ENCODE measurements around the gene RYR3. TPM values are rescaled to one million over a fixed set of nuclear protein-coding genes. Genes with fewer than 3 reads are reported as not detected.

Gene RYR3
- polyA plus RNA-seq, 3 donors = 0.02 to 4.4 (median 0.80) TPM

DNA sequence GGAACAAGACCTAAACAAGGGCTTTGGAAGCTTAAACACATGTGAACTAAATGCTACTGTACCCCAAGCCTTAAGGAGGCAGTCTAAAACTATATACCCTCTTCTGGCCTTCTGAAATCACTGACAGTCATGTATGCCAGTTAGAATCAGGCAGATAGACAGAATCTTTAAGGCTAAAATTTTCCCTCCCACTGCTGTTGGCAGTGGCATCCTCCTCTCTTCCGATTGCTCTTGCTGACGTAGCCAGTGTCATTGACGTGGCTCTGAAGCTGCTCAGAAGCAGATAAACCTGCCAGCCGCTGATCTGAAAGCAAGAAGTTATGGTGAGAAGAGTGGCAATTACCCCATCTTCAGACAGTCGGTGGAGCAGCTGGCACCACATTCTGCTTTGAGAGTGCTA is 3.3 kb downstream of the RYR3 start:
- H3K27ac ChIP-seq (ENCODE audit: low read depth, low read length) = no peak overlapping the region
- WGBS, 3 donors = 63 to 81% (median 76%) methylated on average over 5 of the region's 5 CpGs

DNA sequence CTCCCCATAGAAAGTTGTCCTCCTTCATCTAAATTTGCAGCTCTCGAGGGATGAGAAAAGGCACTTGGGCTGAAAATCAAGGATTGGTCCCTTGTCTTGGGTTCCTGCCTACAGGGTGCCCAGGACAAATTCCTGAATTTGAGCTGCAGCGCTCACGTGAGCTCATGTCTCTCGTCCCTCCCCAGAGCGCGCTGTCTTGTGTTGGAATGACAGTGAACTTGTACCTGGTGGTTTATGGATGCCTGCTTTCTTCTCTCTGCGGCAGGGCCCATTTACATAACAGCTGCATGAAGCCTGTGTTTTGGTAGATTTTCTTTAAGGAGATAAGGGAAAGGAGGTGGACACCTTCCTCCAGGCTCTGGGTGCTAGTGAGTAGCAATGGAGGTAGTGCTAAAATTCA is 4.3 kb downstream of the RYR3 start:
- 80 to 82% (median 81%) methylated on average over 7 of the region's 7 CpGs for WGBS, 3 donors
- no peak overlapping the region for H3K27ac ChIP-seq (ENCODE audit: low read depth, low read length)

GRCh38 chr15:33317896-33318295 is 7.1 kb downstream of the RYR3 start:
- H3K27ac ChIP-seq (ENCODE audit: low read depth, low read length) = no peak overlapping the region

DNA sequence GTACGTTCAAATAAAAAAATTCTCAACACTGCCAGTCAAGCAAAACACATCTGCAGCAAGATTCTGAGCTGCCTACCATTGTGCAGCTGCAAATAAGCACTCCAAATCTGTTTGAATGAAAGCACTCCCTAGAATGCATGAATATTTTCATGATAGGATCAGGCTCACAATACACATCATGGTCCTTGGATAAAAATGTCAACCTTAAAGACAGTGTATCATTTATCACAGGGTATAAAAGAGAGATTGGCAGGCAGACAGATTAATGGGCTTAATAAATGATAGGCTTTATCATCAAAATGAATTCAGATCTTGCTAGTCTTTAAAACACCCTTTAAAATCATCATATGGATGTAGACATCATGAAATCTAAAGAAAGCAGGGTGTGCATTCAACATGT is 9.2 kb downstream of the RYR3 start:
- 39 to 78% (median 67%) methylated on average over 1 of the region's 1 CpG for WGBS, 3 donors
- no peak overlapping the region for H3K27ac ChIP-seq (ENCODE audit: low read depth, low read length)

DNA sequence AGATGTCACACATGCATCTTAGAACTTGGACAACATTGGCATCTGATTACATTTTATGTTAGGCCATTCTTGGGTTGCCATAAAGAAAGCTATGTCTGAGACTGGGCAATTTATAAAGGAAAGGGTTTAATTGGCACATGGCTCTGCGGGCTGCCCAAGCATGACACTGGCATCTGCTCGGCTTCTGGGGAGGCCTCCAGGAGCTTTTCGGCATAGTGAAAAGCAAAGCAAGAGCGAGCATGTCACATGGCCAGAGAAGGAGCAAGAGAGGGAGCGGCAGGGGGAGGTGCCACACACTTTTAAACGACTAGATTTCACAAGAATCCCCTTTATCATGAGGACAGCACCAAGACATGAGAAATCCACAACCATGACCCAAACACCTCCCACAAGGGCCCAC is 11.3 kb downstream of the RYR3 start:
- 73 to 85% (median 77%) methylated on average over 6 of the region's 6 CpGs for WGBS, 3 donors
- H3K27ac ChIP-seq (ENCODE audit: low read depth, low read length) = no peak overlapping the region

DNA sequence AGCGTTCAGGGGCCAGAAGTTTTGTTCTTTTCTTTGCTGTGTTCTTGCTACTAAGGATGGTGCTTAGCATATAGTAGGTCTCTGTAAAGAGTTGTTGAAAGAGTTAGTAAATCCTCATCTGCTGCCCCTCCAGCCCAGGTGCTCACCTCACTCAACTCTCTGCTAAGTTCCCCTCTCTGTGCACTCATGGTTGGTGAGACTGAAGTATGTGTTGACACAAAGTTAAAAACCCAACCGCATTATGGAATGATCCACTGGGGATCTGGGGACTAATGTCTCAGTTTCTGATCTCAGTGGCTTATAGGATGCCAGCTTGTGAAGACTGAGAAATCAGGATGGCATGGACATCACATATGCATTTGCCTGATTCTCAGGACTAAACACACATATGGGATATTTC is 13.8 kb downstream of the RYR3 start:
- H3K27ac ChIP-seq (ENCODE audit: low read depth, low read length) = no peak overlapping the region
- 83 to 91% (median 88%) methylated on average over 2 of the region's 2 CpGs for WGBS, 3 donors

- no peak overlapping the region for H3K27ac ChIP-seq (ENCODE audit: low read depth, low read length)
- WGBS, 3 donors = 87 to 88% (median 88%) methylated on average over 2 of the region's 2 CpGs
Observed at GRCh38 chr15:33326908-33327307, 16.1 kb downstream of the RYR3 start.

- H3K27ac ChIP-seq (ENCODE audit: low read depth, low read length) = no peak overlapping the region
- WGBS, 3 donors = 44 to 61% (median 57%) methylated on average over 3 of the region's 3 CpGs
Observed at GRCh38 chr15:33328106-33328505, 17.3 kb downstream of the RYR3 start.

DNA sequence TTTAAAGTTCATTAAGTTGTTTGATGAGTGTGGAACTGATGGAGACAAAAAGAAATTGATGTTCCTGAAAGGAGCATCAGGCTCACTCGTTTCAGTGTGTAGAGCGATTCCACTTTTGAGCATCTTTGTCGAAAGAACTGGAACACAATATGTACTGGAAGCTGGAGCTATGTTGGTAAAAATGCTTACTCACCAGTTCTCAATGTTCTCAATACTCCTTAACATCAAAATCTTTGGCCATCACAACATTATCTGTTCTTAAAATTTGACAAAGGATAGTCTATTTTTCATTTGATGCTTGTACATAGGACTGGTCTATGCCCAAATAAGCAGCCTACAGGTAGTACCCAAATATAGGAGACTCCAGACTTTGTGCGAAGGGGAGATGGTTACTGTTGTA is 18.7 kb downstream of the RYR3 start:
- no peak overlapping the region for H3K27ac ChIP-seq (ENCODE audit: low read depth, low read length)
- WGBS, 3 donors = 80 to 91% (median 84%) methylated on average over 4 of the region's 4 CpGs

DNA sequence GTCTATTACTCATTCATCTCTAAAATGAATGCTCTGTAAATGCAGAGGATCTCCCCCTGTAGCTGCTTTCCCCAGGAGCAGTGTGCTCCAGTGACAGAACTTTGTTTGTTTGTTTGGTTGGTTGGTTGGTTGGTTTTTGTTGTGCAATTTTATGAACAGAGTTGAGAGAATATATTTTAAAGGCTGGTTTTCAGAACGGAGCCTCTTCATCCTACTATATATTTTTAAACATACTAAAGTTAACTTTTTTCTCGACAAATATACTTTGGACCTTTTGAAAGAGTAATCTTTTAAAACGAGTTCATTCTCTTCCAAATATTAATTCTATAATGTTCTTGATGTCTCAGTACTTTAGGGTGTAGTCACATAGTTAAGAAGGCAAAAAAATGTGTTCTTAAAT is 20.2 kb downstream of the RYR3 start:
- 57 to 73% (median 73%) methylated on average over 3 of the region's 3 CpGs for WGBS, 3 donors
- H3K27ac ChIP-seq (ENCODE audit: low read depth, low read length) = no peak overlapping the region

DNA sequence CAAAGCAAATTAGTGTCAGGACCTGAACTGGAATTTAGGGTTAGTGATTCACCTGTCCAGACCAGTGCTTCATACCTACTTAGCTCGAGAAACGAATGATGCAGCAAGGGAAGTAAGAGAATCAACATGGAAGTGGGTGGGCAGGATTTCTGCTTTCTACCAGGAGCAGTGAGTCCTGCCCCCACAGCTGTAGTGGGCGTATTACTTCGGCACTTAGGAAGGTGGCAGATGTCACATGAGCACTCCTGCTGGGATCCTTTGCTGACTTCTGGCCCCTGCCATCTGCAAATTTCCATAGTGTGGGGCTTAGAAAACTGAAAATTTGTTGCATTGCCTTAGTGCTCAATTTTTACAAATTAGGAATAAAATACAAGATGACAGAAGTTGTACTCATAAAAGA is 31.2 kb downstream of the RYR3 start:
- 47 to 58% (median 55%) methylated on average over 4 of the region's 4 CpGs for WGBS, 3 donors
- H3K27ac ChIP-seq (ENCODE audit: low read depth, low read length) = no peak overlapping the region

- 69 to 77% (median 76%) methylated on average over 5 of the region's 5 CpGs for WGBS, 3 donors
- H3K27ac ChIP-seq (ENCODE audit: low read depth, low read length) = no peak overlapping the region
Observed at GRCh38 chr15:33343275-33343674, 32.5 kb downstream of the RYR3 start.

- WGBS, 3 donors = 84 to 97% (median 85%) methylated on average over 2 of the region's 2 CpGs
- H3K27ac ChIP-seq (ENCODE audit: low read depth, low read length) = no peak overlapping the region
Observed at GRCh38 chr15:33344111-33344510, 33.3 kb downstream of the RYR3 start.

DNA sequence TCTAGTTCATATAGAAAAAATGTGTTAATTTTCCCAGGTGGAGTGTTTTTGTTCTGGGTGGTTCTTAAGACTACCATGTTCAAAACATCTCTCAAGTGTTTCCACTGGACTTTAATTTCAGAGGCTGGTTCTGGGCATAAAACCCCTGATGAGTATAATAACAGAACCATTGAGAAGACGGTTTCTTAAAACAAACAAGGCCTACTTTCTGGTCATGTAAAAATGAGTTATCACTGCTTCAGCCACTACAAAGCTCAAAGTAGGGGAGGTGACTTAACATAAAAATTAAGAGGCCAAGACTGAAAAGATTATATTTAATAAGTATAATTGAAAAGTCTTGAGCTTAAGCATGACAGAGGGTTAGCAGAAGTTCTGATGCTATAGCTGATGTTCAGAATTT is 33.8 kb downstream of the RYR3 start:
- H3K27ac ChIP-seq (ENCODE audit: low read depth, low read length) = no peak overlapping the region
- 51 to 68% (median 64%) methylated on average over 1 of the region's 1 CpG for WGBS, 3 donors

GRCh38 chr15:33354411-33354810 is 43.6 kb downstream of the RYR3 start:
- no peak overlapping the region for H3K27ac ChIP-seq (ENCODE audit: low read depth, low read length)
- 71 to 80% (median 73%) methylated on average over 1 of the region's 1 CpG for WGBS, 3 donors

- WGBS, 3 donors = 57 to 73% (median 62%) methylated on average over 4 of the region's 4 CpGs
Observed at GRCh38 chr15:33357845-33358244, 47.1 kb downstream of the RYR3 start.

GRCh38 chr15:33358306-33358705 is 47.5 kb downstream of the RYR3 start:
- WGBS, 3 donors = 14 to 52% (median 28%) methylated on average over 2 of the region's 2 CpGs
- H3K27ac ChIP-seq (ENCODE audit: low read depth, low read length) = no peak overlapping the region

More at GRCh38 chr15:33357845-33358244, 47.1 kb downstream of the RYR3 start:
- no peak overlapping the region for H3K27ac ChIP-seq (ENCODE audit: low read depth, low read length)

DNA sequence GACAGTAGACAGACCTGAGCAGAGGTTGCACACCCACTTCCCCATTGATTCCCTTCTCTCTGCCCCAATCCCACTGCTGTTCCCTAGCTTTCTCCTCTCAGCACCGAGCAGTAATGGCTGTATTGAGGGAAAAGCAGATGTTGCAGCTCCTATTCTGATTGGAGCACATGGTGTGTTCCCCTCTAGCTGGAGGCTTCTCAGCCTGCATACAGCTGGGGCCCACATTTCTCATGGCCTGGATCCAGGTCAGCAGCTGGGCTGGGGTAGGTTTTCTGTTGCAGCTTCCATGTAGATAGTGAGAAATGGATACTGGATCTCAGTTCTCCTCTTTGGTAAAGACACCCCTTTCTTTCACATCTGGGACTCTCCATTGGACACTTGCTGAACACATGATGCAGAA is 50.1 kb downstream of the RYR3 start:
- 43 to 61% (median 56%) methylated on average over 1 of the region's 1 CpG for WGBS, 3 donors
- H3K27ac ChIP-seq (ENCODE audit: low read depth, low read length) = no peak overlapping the region

DNA sequence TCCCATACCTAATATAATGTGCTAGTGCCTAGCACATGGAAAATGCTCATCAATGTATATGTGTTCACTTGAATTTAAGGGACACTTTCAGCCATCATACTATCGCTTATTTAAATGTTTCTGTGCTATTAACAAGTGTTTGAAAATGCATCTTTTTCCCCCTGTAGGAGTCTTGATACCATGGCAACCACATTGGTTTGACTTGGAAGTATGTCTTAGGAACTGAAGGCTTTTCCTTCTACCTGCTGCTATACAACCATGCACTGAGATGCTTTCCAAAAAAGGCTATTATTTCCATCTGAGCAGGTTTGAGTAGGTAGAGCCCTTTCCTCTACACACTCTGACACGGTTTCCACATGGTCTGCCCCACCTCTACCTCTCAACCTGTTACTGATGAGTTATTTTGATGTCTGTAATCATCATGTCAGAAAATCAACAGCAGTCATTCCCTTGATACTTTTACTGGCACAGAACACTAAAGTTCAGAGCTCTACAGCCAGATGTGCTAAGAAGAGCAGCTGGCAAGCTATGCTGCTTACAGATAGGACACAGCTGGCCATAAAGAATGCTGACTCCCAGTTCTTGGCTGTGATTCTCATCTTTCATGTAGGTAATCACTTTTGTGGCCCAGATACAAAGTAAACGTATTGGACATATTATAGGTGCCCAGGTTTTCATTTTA is 59.3 kb downstream of the RYR3 start:
- WGBS, 3 donors = 60 to 65% (median 63%) methylated on average over 3 of the region's 3 CpGs

DNA sequence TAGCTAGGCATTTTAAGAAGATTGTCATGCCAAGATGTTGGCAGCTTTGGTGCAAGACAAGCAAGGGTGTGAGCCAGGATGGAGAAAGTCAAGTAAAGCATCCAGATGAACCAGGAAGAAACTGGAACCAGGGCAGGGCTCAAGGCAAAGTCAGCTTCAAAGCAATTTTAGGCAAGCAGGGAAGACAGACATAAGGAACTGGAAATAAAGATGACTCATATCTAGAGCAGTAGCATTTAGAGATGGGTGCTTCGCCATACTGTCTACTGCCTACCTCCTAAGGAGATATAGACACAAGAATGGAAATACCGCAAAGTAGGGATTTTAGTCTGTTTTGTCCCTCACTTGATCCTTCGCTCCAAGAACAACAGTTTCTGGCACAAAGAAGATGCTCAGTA is 59.9 kb downstream of the RYR3 start:
- H3K27ac ChIP-seq (ENCODE audit: low read depth, low read length) = no peak overlapping the region
- 86 to 95% (median 94%) methylated on average over 3 of the region's 3 CpGs for WGBS, 3 donors

More for the DNA sequence above, 59.3 kb downstream of the RYR3 start:
- no peak overlapping the region for H3K27ac ChIP-seq (ENCODE audit: low read depth, low read length)

- 82 to 94% (median 84%) methylated on average over 3 of the region's 3 CpGs for WGBS, 3 donors
- no peak overlapping the region for H3K27ac ChIP-seq (ENCODE audit: low read depth, low read length)
Observed at GRCh38 chr15:33371159-33371558, 60.4 kb downstream of the RYR3 start.
